HCT116 (cell line): ENCODE results near the gene REXO5.

Source experiments
- POLR2A ChIP-seq: IDR thresholded peaks from 2 replicates; pipeline ENCODE4 v1.7.0; 2011; ENCODE audit warnings: borderline replicate concordance; ENCODE audit not compliant: insufficient read depth, insufficient read length; ENCODE audit errors: extremely low read depth
- SRF ChIP-seq: IDR thresholded peaks from 2 replicates; pipeline ENCODE4 v1.6.1; 2012; ENCODE audit warnings: low read depth
- YY1 ChIP-seq: IDR thresholded peaks from 2 replicates; pipeline ENCODE4 v1.6.1; 2011; ENCODE audit warnings: low read length, low read depth, moderate library complexity, mild to moderate bottlenecking; ENCODE audit not compliant: insufficient replicate concordance; ENCODE audit errors: extremely low read depth
- TF ChIP-seq, protein P1 (sequence below): IDR thresholded peaks from 2 replicates; pipeline ENCODE4 v1.6.1; 2012
- TF ChIP-seq, protein P2 (sequence below), 3 experiments: fragments of 200-600 bp in 1 of 3; sonication (generic) in 1 of 3; IDR thresholded peaks in 2 of 3; conservative IDR thresholded peaks in 1 of 3; 2 replicates each; pipeline ENCODE4 v1.5.1; 2012 to 2017; ENCODE audit warnings: low read depth in 2 of 3, low read length in 2 of 3, antibody characterized with exemption in 1 of 3, borderline replicate concordance in 1 of 3, control low read depth in 1 of 3, mild to moderate bottlenecking in 1 of 3, mixed read lengths in 1 of 3, mixed run types in 1 of 3, moderate library complexity in 1 of 3; ENCODE audit not compliant: insufficient read depth in 1 of 3
- TF ChIP-seq, protein P3 (sequence below): IDR thresholded peaks from 2 replicates; pipeline ENCODE4 v1.6.1; 2012
- TF ChIP-seq, protein P4 (sequence below): IDR thresholded peaks from 2 replicates; pipeline ENCODE4 v1.6.1; 2012; ENCODE audit warnings: low read depth

DNA sequence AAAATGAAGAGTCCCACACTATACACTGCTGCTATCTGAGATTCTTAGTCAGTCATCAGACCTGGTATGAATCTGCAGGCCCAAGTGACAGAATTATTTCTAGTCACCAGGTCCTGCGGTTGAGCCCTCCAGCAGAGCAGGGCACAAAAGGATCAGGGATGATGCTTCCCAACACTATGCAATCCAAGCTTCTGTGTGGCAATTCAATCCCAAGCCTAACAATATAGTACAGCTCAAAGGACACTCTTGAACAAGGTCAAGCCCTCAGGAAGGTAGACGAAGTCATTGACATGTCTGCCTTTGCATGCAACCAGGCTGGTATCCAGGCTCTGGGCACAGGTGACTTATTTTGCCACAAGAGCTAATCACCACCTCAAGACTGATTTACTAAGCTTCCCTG is 88.1 kb downstream of the REXO5 start:
- TF ChIP-seq, protein P1, sequence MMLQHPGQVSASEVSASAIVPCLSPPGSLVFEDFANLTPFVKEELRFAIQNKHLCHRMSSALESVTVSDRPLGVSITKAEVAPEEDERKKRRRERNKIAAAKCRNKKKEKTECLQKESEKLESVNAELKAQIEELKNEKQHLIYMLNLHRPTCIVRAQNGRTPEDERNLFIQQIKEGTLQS, result no peak
- TF ChIP-seq, protein P2, sequence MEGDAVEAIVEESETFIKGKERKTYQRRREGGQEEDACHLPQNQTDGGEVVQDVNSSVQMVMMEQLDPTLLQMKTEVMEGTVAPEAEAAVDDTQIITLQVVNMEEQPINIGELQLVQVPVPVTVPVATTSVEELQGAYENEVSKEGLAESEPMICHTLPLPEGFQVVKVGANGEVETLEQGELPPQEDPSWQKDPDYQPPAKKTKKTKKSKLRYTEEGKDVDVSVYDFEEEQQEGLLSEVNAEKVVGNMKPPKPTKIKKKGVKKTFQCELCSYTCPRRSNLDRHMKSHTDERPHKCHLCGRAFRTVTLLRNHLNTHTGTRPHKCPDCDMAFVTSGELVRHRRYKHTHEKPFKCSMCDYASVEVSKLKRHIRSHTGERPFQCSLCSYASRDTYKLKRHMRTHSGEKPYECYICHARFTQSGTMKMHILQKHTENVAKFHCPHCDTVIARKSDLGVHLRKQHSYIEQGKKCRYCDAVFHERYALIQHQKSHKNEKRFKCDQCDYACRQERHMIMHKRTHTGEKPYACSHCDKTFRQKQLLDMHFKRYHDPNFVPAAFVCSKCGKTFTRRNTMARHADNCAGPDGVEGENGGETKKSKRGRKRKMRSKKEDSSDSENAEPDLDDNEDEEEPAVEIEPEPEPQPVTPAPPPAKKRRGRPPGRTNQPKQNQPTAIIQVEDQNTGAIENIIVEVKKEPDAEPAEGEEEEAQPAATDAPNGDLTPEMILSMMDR (IDR thresholded peaks at IDR 0.05 in 2 of 3, conservative IDR thresholded peaks at IDR 0.05 in 1 of 3; ENCODE audit: borderline replicate concordance in 1 of 3, insufficient read depth in 1 of 3, low read depth in 2 of 3, low read length in 2 of 3), result no peak
- TF ChIP-seq POLR2A, result no peak
- TF ChIP-seq, protein P3, sequence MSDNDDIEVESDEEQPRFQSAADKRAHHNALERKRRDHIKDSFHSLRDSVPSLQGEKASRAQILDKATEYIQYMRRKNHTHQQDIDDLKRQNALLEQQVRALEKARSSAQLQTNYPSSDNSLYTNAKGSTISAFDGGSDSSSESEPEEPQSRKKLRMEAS, result no peak
- TF ChIP-seq, protein P4, sequence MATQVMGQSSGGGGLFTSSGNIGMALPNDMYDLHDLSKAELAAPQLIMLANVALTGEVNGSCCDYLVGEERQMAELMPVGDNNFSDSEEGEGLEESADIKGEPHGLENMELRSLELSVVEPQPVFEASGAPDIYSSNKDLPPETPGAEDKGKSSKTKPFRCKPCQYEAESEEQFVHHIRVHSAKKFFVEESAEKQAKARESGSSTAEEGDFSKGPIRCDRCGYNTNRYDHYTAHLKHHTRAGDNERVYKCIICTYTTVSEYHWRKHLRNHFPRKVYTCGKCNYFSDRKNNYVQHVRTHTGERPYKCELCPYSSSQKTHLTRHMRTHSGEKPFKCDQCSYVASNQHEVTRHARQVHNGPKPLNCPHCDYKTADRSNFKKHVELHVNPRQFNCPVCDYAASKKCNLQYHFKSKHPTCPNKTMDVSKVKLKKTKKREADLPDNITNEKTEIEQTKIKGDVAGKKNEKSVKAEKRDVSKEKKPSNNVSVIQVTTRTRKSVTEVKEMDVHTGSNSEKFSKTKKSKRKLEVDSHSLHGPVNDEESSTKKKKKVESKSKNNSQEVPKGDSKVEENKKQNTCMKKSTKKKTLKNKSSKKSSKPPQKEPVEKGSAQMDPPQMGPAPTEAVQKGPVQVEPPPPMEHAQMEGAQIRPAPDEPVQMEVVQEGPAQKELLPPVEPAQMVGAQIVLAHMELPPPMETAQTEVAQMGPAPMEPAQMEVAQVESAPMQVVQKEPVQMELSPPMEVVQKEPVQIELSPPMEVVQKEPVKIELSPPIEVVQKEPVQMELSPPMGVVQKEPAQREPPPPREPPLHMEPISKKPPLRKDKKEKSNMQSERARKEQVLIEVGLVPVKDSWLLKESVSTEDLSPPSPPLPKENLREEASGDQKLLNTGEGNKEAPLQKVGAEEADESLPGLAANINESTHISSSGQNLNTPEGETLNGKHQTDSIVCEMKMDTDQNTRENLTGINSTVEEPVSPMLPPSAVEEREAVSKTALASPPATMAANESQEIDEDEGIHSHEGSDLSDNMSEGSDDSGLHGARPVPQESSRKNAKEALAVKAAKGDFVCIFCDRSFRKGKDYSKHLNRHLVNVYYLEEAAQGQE, result no peak
- TF ChIP-seq SRF, result no peak
- TF ChIP-seq YY1, result no peak
